ENCODE results near the gene TIMP1.

- TF ChIP-seq EZH2 (IDR thresholded peaks at IDR 0.05; ENCODE audit: insufficient read depth, low read length), result no peak
- no peak for TF ChIP-seq CTCF (IDR thresholded peaks at IDR 0.05; ENCODE audit: insufficient read depth, low read depth, low read length)
Observed at GRCh38 chrX:47584714-47585113, 2.5 kb downstream of the TIMP1 start.

All from astrocyte (in vitro differentiated cells and primary cell).